Testis (tissue), 3 donors: ENCODE data around the gene KLHDC7B. TPM values are rescaled to one million over a fixed set of nuclear protein-coding genes. Genes with fewer than 3 reads are reported as not detected.
A peak's percentile ranks its signal among the peaks of the same experiment; 100 is the strongest.

Source experiments
- DNase-seq: peaks from one replicate; pipeline ENCODE4 v3.0.0-alpha.2; 2019
- H3K27ac ChIP-seq, 2 donors: fragments of 200-600 bp; sonication (generic); one replicate each; pipeline ENCODE4 v1.5.1; 2019
- H3K27me3 ChIP-seq: fragments of 200-600 bp; sonication (generic); one replicate; pipeline ENCODE4 v1.5.1; 2019
- H3K36me3 ChIP-seq: fragments of 200-600 bp; sonication (generic); one replicate; pipeline ENCODE4 v1.5.1; 2017; ENCODE audit warnings: low read depth; ENCODE audit errors: missing control alignments
- H3K4me1 ChIP-seq: fragments of 200-600 bp; sonication (generic); one replicate; pipeline ENCODE4 v1.5.1; 2019
- H3K4me3 ChIP-seq, 2 donors: fragments of 200-600 bp; sonication (generic); one replicate each; pipeline ENCODE4 v1.5.1; 2017 to 2019
- H3K9me3 ChIP-seq: fragments of 200-600 bp; sonication (generic); one replicate; pipeline ENCODE4 v1.5.1; 2017
- POLR2A ChIP-seq: fragments of 450-650 bp; IDR thresholded peaks from one replicate; pipeline ENCODE4 v1.6.1; 2017; ENCODE audit warnings: antibody characterized with exemption, mild to moderate bottlenecking, moderate library complexity
- WGBS, 2 donors: methylation state at CpG; one replicate each; pipeline ENCODE4 v1.1.5; 2018; 5-methylcytosine and 5-hydroxymethylcytosine counted together
- intact Hi-C: fragments of 100-400 bp; cut with DNase I; formaldehyde crosslinking; loops from one replicate; pipeline ENCODE4 v1.15.1; 2023; ENCODE audit warnings: low total_unique reads
- polyA plus RNA-seq: library from polyadenylated mRNA; stranded (reverse); fragments of 350-450 nt; fragmentation: Illumina TruSeq; extraction: RNeasy Lipid Tissue Mini Kit (QIAGEN cat#74804); gene quantifications from one replicate; pipeline ENCODE4 v1.2.3, GENCODE V29; 2014; ENCODE audit warnings: low read depth, low replicate concordance; ENCODE audit not compliant: insufficient read depth
- total RNA-seq, 2 donors: library from RNA; depleted of rRNA; stranded (reverse); fragments of >200 nt; gene quantifications; one replicate each; pipeline ENCODE4 v1.2.3, GENCODE V29; 2016
- TF ChIP-seq, protein P1 (sequence below), 3 experiments: fragments of 450-650 bp in 2 of 3; fragments of 200-600 bp in 1 of 3; sonication (generic) in 1 of 3; IDR thresholded peaks; one replicate each; pipeline ENCODE4 v1.5.1; 2016 to 2019; ENCODE audit warnings: antibody characterized with exemption in 3 of 3, mild to moderate bottlenecking in 2 of 3, moderate library complexity in 1 of 3

The KLHDC7B gene
- total and polyA plus RNA-seq, 3 donors from 2014 or later: 0.24 to 0.93 (median 0.51) TPM

DNA sequence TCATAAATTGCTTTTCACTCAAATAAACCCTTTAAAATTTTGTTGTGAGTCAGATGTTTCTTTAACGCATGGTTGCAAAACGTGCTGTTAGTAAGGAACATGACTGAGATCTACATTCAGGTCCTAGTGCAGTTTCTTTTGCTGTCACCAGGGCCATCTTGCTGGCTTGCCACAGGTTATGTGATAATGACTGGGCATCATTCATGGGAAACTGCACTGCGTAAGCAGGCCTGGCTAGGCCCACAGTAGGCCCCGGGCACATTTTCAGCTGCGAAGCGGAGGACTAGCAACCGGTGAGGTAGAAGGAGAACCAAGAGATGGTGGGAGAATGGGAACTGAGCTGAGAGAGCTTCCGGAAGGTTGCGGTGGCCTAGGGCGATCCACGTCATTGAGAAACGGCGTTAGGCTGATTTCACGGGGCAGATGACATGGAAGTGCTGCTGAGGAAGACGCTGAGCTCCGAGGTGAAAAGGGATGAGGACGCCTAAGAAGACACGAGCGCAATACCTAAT is 3.2 kb upstream of the KLHDC7B start:
- no peak overlapping the region for H3K27ac ChIP-seq
- intact Hi-C loops: no loop called here
- H3K36me3 ChIP-seq: no peaks in the 10 kb centered on the region
- WGBS, 2 donors: 89% methylated on average over 19 of the region's 19 CpGs
- H3K27me3 ChIP-seq: no peaks in the 10 kb centered on the region
- H3K4me1 ChIP-seq: peaks cover 5% of the 10 kb centered on the region
- no peak overlapping the region for H3K4me3 ChIP-seq
- no peak for TF ChIP-seq POLR2A
- TF ChIP-seq, protein P1, sequence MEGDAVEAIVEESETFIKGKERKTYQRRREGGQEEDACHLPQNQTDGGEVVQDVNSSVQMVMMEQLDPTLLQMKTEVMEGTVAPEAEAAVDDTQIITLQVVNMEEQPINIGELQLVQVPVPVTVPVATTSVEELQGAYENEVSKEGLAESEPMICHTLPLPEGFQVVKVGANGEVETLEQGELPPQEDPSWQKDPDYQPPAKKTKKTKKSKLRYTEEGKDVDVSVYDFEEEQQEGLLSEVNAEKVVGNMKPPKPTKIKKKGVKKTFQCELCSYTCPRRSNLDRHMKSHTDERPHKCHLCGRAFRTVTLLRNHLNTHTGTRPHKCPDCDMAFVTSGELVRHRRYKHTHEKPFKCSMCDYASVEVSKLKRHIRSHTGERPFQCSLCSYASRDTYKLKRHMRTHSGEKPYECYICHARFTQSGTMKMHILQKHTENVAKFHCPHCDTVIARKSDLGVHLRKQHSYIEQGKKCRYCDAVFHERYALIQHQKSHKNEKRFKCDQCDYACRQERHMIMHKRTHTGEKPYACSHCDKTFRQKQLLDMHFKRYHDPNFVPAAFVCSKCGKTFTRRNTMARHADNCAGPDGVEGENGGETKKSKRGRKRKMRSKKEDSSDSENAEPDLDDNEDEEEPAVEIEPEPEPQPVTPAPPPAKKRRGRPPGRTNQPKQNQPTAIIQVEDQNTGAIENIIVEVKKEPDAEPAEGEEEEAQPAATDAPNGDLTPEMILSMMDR (IDR thresholded peaks at IDR 0.05): no peak
- no peaks in the 10 kb centered on the region for H3K9me3 ChIP-seq
- DNase-seq: no peak

DNA sequence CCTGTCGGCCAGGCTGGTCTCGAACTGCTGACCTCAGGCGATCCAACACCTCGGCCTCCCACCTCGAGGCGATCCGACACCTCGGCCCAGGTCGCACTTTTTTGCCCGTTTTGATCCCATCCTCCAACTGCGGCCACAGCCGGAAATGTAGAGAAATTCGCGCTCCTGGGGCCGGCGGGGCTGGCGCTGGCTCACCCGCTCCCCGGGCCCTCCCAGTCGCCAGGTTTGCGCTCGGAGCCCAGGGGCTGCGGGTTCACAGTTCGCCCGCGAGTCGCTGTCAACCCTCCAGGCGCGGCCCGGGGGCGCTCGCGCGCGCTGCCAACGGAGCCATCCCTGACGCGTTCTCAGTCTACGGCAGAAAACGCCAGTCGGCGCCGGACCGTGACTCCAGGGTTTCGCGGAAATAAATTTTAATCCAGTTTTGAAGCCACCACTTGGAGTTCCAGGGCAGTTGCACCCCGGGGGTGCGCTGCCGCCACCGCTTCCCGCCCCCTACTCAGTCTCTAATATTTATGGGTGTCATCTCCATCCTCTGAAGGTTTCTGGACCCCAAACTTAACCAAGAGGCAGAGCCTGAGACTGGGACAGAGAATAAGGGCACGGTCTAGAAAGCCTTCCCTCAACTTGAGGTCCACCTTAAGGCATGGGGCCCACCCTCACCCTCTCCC is 1.5 kb upstream of the KLHDC7B start:
- H3K9me3 ChIP-seq: no peaks in the 10 kb centered on the region
- H3K27me3 ChIP-seq: no peaks in the 10 kb centered on the region
- peak; percentile 76 for DNase-seq
- H3K4me3 ChIP-seq: no peak overlapping the region
- H3K27ac ChIP-seq: no peak overlapping the region
- H3K4me1 ChIP-seq: peaks cover 11% of the 10 kb centered on the region
- intact Hi-C loops: no loop called here
- no peaks in the 10 kb centered on the region for H3K36me3 ChIP-seq
- 4 to 8% methylated on average over 30 to 52 of the region's 52 CpGs for WGBS, 2 donors
- no peak for TF ChIP-seq POLR2A
- TF ChIP-seq, protein P1 (IDR thresholded peaks at IDR 0.05): peak in 1 of 3 experiments; percentile 40

DNA sequence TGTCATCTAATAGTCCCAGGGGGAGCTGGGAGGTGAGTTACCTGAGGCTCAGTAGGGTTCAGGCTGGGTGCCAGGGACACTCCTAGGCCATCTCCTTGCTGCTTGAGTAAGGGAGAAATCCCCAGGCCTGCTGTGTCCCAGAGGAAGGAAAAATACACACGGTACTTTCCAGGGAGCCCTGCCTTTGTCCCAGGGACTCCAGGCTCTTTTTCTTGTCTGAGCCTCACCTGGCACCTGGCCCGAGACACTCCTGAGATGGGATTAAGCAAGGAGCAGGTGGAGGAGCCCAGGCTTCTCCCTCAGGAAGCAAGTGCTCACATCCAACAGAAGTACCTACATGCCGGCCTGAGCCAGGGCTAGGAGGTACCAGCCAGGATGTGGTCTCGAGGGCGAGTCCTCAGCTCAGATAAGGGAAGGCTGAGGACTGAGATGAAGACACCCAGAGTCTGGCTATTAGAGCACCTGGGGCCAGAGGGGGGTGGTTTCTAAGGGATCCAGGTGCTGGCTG is 899 bp upstream of the KLHDC7B start:
- WGBS, 2 donors: 72 to 76% methylated on average over 5 of the region's 5 CpGs
- H3K36me3 ChIP-seq: no peaks in the 10 kb centered on the region
- TF ChIP-seq POLR2A: no peak
- TF ChIP-seq, protein P1 (IDR thresholded peaks at IDR 0.05): no peak
- no peaks in the 10 kb centered on the region for H3K27me3 ChIP-seq
- H3K4me3 ChIP-seq: no peak overlapping the region
- DNase-seq: no peak
- intact Hi-C loops: no loop called here
- no peaks in the 10 kb centered on the region for H3K9me3 ChIP-seq
- H3K27ac ChIP-seq: no peak overlapping the region
- peaks cover 11% of the 10 kb centered on the region for H3K4me1 ChIP-seq

DNA sequence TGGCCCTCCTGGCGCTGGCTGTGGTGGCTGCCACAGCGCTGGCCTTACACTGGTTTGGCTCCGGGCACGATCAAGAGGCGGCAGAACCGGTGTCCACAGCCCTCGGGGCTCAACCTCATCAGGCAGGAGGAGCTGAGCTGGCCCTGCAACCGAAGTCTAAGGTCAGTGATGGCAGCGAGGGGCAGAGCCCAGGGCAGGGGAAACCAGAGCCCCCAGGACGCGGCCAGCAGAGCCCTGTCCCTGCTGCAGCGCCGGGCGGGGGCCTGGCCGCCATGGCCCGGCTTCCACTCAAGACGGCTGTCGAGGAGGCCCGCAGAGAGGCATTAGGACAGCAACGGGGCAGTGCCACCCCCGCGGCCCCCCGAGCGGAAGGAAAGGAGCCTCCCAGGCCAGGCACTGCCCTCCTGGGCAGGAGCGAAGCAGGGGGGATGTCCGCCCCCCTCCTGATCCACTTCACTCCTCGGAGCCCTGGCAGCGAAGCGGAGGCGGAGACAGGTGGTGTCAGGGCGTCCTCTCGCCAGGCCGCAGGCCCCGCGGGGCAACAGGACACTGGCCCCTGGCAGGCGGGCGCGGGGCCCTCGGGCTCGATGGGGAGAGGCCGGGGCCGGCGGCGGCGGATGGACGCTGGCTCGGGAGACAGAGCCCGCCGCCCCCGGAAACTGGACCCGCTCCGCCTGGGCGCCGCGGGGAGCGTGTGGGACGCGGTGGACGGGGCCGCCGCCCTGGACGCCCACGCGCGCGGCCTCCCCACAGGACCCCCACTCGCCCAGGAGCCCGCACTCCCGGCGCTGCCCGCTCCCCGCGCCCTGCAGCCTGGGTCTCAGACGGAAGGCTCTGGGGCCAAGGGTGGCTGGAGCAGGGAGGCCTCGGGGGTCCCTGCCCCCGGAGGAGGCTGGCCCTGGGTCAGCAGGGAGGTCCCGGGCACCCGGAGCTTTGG is 895 bp downstream of the KLHDC7B start:
- 49% methylated on average over 55 of the region's 78 CpGs; no CpG with 5 or more reads in 1 of the 2 donors for WGBS, 2 donors
- intact Hi-C loops: no loop called here
- Histone ChIP-seq H3K36me3 (no peaks in the 10 kb centered on the region), H3K27me3 (no peaks in the 10 kb centered on the region), H3K4me3 (peak overlapping the region in 1 of 2 donors; percentile 9), H3K4me1 (peaks cover 11% of the 10 kb centered on the region), H3K27ac (no peak overlapping the region), H3K9me3 (no peaks in the 10 kb centered on the region)
- TF ChIP-seq, protein P1 (IDR thresholded peaks at IDR 0.05): no peak
- TF ChIP-seq POLR2A: no peak
- DNase-seq: no peak
